Gastrocnemius medialis (tissue), 4 donors: Measurements from ENCODE around the gene FHOD1.

Source experiments
- POLR2A ChIP-seq, 2 donors: fragments of 450-650 bp; IDR thresholded peaks; one replicate each; pipeline ENCODE4 v1.6.1; 2017; ENCODE audit warnings: antibody characterized with exemption in 2 of 2, mild to moderate bottlenecking in 2 of 2, moderate library complexity in 2 of 2
- TF ChIP-seq, protein P1 (sequence below), 5 experiments: fragments of 450-650 bp in 3 of 5; fragments of 200-600 bp in 2 of 5; sonication (generic) in 2 of 5; IDR thresholded peaks in 4 of 5; conservative IDR thresholded peaks in 1 of 5; 1 replicate in 4 of 5; 2 replicates in 1 of 5; pipeline ENCODE4 v1.5.1; 2016 to 2019; ENCODE audit warnings: antibody characterized with exemption in 5 of 5, mild to moderate bottlenecking in 3 of 5, moderate library complexity in 3 of 5

DNA sequence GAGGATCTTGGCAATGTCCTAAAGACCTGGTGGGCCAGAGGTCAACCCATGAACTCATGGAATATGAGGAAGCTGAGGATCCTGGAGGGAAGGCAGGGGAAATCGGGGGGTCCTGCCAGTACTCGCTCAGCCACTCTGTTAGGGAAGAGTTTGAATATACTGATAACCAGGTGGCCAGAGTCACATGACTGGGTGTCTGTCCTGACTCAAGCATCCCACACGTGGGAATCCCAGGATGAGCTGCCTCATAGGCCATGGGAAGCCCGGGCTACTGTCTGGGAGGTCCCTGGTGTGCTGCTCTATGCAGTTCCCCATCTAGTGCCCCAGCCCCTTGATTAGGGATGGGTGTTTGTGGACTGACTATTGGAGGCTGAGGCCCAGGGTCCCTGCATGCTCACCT, 59.0 kb downstream of the FHOD1 start:
- TF ChIP-seq, protein P1, sequence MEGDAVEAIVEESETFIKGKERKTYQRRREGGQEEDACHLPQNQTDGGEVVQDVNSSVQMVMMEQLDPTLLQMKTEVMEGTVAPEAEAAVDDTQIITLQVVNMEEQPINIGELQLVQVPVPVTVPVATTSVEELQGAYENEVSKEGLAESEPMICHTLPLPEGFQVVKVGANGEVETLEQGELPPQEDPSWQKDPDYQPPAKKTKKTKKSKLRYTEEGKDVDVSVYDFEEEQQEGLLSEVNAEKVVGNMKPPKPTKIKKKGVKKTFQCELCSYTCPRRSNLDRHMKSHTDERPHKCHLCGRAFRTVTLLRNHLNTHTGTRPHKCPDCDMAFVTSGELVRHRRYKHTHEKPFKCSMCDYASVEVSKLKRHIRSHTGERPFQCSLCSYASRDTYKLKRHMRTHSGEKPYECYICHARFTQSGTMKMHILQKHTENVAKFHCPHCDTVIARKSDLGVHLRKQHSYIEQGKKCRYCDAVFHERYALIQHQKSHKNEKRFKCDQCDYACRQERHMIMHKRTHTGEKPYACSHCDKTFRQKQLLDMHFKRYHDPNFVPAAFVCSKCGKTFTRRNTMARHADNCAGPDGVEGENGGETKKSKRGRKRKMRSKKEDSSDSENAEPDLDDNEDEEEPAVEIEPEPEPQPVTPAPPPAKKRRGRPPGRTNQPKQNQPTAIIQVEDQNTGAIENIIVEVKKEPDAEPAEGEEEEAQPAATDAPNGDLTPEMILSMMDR (IDR thresholded peaks at IDR 0.05 in 4 of 5, conservative IDR thresholded peaks at IDR 0.05 in 1 of 5) = no peak
- TF ChIP-seq POLR2A (IDR thresholded peaks at IDR 0.05) = no peak
